ENCODE measurements around the gene SPP1.

- TF ChIP-seq CTCF (IDR thresholded peaks at IDR 0.05) (no peak), POLR2A (IDR thresholded peaks at IDR 0.05) (no peak), EP300 (IDR thresholded peaks at IDR 0.05) (no peak)
Measured at GRCh38 chr4:88012647-88013046, 37.1 kb downstream of the SPP1 start.
